Astrocyte of the cerebellum (primary cell): ENCODE measurements around the gene ANKS1B.

Experiments
- DNase-seq: peaks from one replicate; pipeline ENCODE4 v3.0.0-alpha.2; 2011; ENCODE audit warnings: low read depth
- H3K4me3 ChIP-seq: 2 replicates; pipeline ENCODE4 v1.5.1; 2011; ENCODE audit warnings: mild to moderate bottlenecking, low read depth, low read length, moderate library complexity
- in situ Hi-C: cut with HindIII; loops from 2 replicates; pipeline ENCODE4 v1.10.0; 2017; ENCODE audit warnings: low sequenced_read_pairs
- TF ChIP-seq, protein P1 (sequence below): IDR thresholded peaks from 2 replicates; pipeline ENCODE4 v1.5.1; 2012; ENCODE audit warnings: low read length, low read depth, moderate library complexity, mild to moderate bottlenecking; ENCODE audit errors: missing control alignments

The ANKS1B gene

DNA sequence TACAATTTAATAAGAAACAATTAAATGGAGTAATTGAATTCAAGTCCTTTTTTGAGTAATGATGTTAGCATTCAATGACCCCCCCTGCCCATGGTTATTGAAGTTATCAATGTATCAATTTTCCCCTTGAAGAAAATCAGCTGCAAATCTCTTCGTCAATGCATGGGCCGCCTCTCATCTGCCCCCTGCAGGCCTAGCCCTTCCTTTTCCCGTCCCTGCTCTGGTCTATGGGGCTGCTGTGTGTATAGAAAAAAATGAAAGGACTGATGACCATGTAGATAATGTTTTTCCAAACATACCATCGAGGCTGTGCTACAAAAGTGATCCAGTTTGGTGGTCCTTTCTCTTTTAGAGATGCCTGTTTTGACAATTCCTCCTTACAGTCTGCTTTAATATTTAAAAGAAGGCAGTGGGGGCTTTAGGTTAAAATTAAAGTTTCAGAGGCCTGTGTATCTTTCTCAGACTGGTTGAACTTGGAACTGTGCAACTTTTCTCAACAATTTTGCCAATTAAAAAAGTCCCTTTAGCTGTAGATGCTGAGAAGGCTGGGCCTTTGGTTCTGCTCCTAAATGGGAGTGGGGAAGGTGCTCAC lies 1241.3 kb downstream of the ANKS1B start:
- DNase-seq, result no peak
- in situ Hi-C loops, result loop anchor here (25.0 kb wide), 1 partner anchor 194 kb away; no protein-coding TSS in a partner anchor
- TF ChIP-seq, protein P1, sequence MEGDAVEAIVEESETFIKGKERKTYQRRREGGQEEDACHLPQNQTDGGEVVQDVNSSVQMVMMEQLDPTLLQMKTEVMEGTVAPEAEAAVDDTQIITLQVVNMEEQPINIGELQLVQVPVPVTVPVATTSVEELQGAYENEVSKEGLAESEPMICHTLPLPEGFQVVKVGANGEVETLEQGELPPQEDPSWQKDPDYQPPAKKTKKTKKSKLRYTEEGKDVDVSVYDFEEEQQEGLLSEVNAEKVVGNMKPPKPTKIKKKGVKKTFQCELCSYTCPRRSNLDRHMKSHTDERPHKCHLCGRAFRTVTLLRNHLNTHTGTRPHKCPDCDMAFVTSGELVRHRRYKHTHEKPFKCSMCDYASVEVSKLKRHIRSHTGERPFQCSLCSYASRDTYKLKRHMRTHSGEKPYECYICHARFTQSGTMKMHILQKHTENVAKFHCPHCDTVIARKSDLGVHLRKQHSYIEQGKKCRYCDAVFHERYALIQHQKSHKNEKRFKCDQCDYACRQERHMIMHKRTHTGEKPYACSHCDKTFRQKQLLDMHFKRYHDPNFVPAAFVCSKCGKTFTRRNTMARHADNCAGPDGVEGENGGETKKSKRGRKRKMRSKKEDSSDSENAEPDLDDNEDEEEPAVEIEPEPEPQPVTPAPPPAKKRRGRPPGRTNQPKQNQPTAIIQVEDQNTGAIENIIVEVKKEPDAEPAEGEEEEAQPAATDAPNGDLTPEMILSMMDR, result peak; percentile 74
- no peak overlapping the region for H3K4me3 ChIP-seq

DNA sequence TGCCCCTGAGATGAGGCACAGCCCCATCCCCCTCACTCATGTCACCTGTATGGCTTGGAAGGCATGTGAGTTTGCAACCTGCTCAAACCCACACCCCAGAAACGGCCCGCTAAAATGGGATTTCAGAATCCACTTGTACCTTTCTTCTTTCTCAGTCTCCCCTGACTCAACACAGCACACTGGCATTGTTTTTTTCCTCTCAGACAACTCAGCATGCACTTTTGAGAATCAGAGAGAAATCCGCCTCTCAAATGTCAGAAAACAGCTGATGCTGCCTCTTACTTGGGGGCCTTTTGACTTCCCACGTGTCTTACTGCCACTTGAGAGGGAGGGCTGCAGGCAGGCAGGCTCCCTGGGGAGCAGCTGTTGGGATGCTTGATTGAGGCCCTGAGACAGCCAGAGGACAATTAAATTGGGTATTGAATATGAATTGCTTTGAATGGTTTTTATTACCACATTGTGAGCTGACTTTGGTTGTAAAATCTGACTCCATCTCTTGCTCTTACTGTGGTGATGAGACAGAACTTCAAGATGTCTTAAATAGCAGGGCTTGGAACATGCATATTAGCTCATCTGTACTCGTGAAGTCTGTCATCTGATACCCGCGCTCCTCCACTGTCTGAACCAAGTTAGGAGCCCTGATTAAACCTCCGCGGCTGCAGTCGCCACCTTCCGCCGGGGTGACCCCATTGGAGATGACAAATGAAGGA lies 1243.0 kb downstream of the ANKS1B start:
- in situ Hi-C loops, result loop anchor here (25.0 kb wide), 1 partner anchor 196 kb away; no protein-coding TSS in a partner anchor
- no peak for DNase-seq
- TF ChIP-seq, protein P1, result no peak
- H3K4me3 ChIP-seq, result no peak overlapping the region

DNA sequence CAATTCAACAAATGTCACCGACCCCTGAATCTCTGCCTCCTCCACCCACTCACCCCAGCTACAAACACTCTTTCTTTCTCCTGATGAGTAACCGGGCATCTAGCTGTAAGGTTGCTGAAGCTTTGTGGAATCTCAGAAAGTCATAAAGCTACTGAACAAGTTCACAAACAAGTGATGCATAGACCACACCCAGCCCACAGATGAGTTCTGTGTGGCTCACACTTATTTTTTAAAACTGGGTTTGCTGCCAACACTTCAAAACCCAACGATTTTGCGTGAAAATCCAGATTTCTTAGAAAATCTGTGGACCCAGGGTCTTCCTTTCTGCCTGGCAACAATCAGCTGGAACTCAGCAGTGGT lies 1243.6 kb downstream of the ANKS1B start:
- no peak overlapping the region for H3K4me3 ChIP-seq
- TF ChIP-seq, protein P1, result no peak
- DNase-seq, result no peak
- in situ Hi-C loops, result loop anchor here (25.0 kb wide), 1 partner anchor 196 kb away; no protein-coding TSS in a partner anchor

DNA sequence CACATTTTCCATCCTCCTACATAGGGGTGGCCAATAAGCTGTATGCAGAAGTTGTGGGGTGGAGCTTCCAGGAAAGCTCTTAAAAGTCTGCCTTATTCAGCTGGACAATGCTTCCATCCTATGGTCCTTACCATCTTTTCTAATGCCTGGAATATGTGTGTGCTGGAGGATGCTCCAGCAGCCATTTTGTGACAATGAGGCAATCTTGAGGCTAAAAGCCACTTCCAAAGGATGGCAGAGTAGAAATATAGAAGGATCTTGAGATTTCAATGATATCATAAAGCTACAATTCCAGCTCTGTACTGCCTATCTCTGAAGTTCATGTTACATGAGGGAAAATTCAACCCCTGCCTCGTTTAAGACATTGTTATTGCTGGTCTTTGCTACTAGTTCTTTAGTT lies 1244.0 kb downstream of the ANKS1B start:
- in situ Hi-C loops, result loop anchor here (25.0 kb wide), 1 partner anchor 197 kb away; no protein-coding TSS in a partner anchor
- H3K4me3 ChIP-seq, result no peak overlapping the region
- TF ChIP-seq, protein P1, result no peak
- DNase-seq, result no peak

DNA sequence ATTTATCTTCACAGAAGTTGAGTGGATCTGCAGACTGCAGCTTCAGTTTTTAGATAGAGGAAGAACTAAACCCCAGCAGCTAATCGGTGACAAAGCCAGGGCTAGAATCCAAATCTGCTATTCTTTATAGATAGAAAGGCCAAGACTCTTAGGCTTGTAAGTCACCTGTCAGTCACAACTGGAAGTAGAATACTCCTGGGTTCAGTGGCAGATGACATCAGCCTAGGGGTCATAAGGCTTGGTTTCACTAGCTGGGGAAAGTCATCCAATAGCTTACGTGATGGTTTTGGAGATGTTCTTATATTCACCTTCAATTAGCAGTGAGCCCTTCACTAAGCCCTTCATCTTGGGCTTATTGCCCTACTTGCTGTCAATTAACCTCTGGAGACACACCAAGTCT lies 1246.2 kb downstream of the ANKS1B start:
- in situ Hi-C loops, result loop anchor here (25.0 kb wide), 1 partner anchor 199 kb away; no protein-coding TSS in a partner anchor
- TF ChIP-seq, protein P1, result no peak
- no peak overlapping the region for H3K4me3 ChIP-seq
- no peak for DNase-seq

DNA sequence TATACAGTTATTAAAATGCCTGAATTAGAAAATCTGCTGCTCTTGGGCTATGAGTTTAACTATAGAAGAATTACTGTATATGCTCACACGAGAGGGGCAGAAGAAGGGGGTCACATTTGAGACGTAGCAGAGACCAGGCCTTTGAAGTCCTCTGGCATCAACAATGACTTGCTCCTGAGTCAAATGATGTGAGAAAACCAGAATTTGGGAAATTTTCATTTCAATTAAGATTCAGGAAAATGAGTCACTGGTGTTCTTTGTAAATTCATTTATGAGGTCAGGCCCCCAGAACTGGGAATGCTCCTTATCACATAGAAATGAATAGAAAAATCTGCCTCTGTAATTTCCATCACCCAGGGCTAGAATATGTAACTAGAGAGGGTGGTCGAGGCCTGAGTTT lies 1246.7 kb downstream of the ANKS1B start:
- H3K4me3 ChIP-seq, result no peak overlapping the region
- in situ Hi-C loops, result loop anchor here (25.0 kb wide), 1 partner anchor 199 kb away; no protein-coding TSS in a partner anchor
- TF ChIP-seq, protein P1, result no peak
- no peak for DNase-seq
